Adipose tissue (tissue), 3 donors: Measurements from ENCODE around the gene PEX1. TPM values are rescaled to one million over a fixed set of nuclear protein-coding genes. Genes with fewer than 3 reads are reported as not detected.

Experiments used
- polyA plus RNA-seq, 3 donors: library from polyadenylated mRNA; stranded (reverse); fragments of 200-250 nt; gene quantifications; one replicate each; pipeline ENCODE4 v1.2.3, GENCODE V29; 2013
- donor health status: healthy with polysubstance abuse.
- donor health status: Bipolar disorder and iron deficiency.
- donor health status: healthy.

The PEX1 gene
- polyA plus RNA-seq, 3 donors, result 7.2 to 9.5 (median 7.2) TPM

Other genes with a start within 250 kb of the PEX1 start
- 10 to 100 TPM; 16.6 to 18.0 (median 17.9) TPM for gene GATAD1, start 81.0 kb downstream of the PEX1 start, polyA plus RNA-seq
- not detected for gene ERVW-1, start 50.6 kb downstream of the PEX1 start, polyA plus RNA-seq
- 1 to 10 TPM; 3.7 to 7.4 (median 6.4) TPM for gene RBM48, start 275 bp upstream of the PEX1 start, polyA plus RNA-seq
- gene FAM133B, start 61.9 kb upstream of the PEX1 start, polyA plus RNA-seq, result 10 to 100 TPM in 2 of 3 donors, 1 to 10 TPM in 1; 7.5 to 13.9 (median 13.3) TPM